ENCODE measurements around the gene FOXN4. TPM values are rescaled to one million over a fixed set of nuclear protein-coding genes. Genes with fewer than 3 reads are reported as not detected.

FOXN4 gene
- total and polyA plus RNA-seq, 2 experiments from 2014 or later = not detected

GRCh38 chr12:109261087-109261486 is 48.0 kb downstream of the FOXN4 start:
- in situ Hi-C loops (cut with MboI) = loop anchor here (10.0 kb wide), 1 partner anchor 124 kb away; no protein-coding TSS in a partner anchor
- H2AFZ ChIP-seq = no peak overlapping the region
- no peaks in the 10 kb centered on the region for H3K79me2 ChIP-seq (ENCODE audit: insufficient read depth)
- WGBS, 2 experiments (ENCODE audit: low coverage in 1 of 2, low lambda C conversion rate in 2 of 2, missing lambda C conversion rate in 2 of 2) = 91 to 100% methylated on average over 1 of the region's 1 CpG
- no peaks in the 10 kb centered on the region for H3K36me3 ChIP-seq (ENCODE audit: low read depth)
- no peaks in the 10 kb centered on the region for H3F3A ChIP-seq (ENCODE audit: insufficient read depth)
- H3K27me3 ChIP-seq (replicated peaks; ENCODE audit: insufficient read depth) = no peaks in the 10 kb centered on the region
- no peak overlapping the region for H3K4me3 ChIP-seq
- H4K20me1 ChIP-seq (ENCODE audit: insufficient read depth) = no peaks in the 10 kb centered on the region
- H3K27ac ChIP-seq = no peak overlapping the region
- H3K4me1 ChIP-seq (ENCODE audit: insufficient read depth) = no peaks in the 10 kb centered on the region
- no peak overlapping the region for H3K4me2 ChIP-seq (ENCODE audit: unreplicated experiment)
- DNase-seq = no peak
- TF ChIP-seq EZH2 (IDR thresholded peaks at IDR 0.05; ENCODE audit: insufficient read depth, poor library complexity, severe bottlenecking) (no peak), EZH2phosphoT487 (IDR thresholded peaks at IDR 0.05; ENCODE audit: insufficient read depth, low read depth) (no peak)
- H3K9ac ChIP-seq = no peak overlapping the region
- H3K9me3 ChIP-seq (ENCODE audit: low read depth) = no peaks in the 10 kb centered on the region
- H3K9me2 ChIP-seq (ENCODE audit: insufficient read depth) = no peaks in the 10 kb centered on the region

DNA sequence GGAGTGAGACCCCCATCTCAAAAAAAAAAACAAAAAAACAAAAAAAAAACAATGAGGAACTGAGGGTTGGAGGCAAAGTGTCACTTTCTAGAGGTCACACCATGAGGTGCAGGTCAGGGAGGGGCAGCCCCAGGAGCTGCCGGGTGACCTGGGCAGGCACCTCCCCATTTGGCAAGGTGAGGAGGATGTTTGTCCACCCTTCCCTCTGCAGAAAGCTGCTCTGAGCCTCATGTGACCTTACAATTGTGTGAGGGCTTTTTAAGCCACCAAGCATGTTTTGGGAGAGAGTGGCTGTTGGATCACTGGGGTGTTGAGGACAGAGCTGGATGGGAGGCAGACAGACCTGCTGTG is 49.6 kb downstream of the FOXN4 start:
- Histone ChIP-seq H3K27ac (no peak overlapping the region), H3K9ac (no peak overlapping the region), H3K4me2 (ENCODE audit: unreplicated experiment) (no peak overlapping the region), H4K20me1 (ENCODE audit: insufficient read depth) (no peaks in the 10 kb centered on the region), H2AFZ (no peak overlapping the region), H3F3A (ENCODE audit: insufficient read depth) (no peaks in the 10 kb centered on the region), H3K4me1 (ENCODE audit: insufficient read depth) (no peaks in the 10 kb centered on the region), H3K9me2 (ENCODE audit: insufficient read depth) (no peaks in the 10 kb centered on the region), H3K4me3 (no peak overlapping the region), H3K27me3 (replicated peaks; ENCODE audit: insufficient read depth) (no peaks in the 10 kb centered on the region), H3K9me3 (ENCODE audit: low read depth) (no peaks in the 10 kb centered on the region), H3K79me2 (ENCODE audit: insufficient read depth) (no peaks in the 10 kb centered on the region), H3K36me3 (ENCODE audit: low read depth) (no peaks in the 10 kb centered on the region)
- no peak for TF ChIP-seq EZH2 (IDR thresholded peaks at IDR 0.05; ENCODE audit: insufficient read depth, poor library complexity, severe bottlenecking)
- no peak for TF ChIP-seq EZH2phosphoT487 (IDR thresholded peaks at IDR 0.05; ENCODE audit: insufficient read depth, low read depth)
- in situ Hi-C loops (cut with MboI) = no loop called here
- WGBS, 2 experiments (ENCODE audit: low coverage in 1 of 2, low lambda C conversion rate in 2 of 2, missing lambda C conversion rate in 2 of 2) = 94 to 100% methylated on average over 1 of the region's 1 CpG
- no peak for DNase-seq

DNA sequence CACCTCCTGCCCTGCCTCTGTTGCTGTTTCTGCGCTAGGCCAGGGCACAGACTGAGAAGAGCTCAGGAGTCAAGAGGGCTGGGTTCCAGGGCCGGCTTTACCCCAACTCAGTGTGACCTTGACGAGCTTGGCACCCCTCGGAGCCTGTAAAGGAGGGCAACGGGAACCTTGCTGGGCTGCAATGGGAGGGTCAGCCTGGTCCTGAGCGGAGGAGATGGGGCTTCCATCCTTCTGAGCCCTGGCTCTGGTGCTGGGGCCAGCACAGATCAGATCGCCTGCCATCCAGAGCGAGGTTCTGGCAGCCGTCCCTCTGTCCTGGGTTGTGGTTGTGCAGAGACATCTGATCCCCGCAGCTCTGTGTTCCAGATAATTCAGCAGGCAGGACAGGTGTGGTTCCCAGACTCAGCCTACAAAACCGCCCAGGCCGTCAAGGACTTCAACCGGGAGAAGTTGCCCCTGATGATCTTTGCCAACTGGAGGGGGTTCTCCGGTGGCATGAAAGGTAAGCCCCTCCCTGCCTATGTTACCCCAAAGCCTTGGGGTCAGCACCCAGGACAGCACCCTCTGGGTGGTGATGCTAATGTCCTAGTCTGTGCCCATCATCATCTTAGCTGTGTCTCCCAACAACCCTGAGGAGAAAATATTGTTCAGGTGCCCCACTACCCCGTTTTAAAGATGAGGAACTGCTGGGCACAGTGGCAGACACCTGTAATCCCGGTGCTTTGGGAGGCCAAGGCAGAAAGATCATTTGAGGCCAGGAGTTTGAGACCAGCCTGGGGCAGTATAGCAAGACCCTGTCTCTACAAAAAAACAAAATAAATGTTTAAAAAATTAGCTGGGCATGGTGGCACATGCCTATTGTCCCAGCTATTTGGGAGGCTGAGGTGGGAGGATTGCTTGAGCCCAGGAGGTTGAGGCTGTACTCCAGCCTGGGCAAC is 50.2 kb downstream of the FOXN4 start:
- Histone ChIP-seq H3K4me2 (ENCODE audit: unreplicated experiment) (no peak overlapping the region), H3K79me2 (ENCODE audit: insufficient read depth) (no peaks in the 10 kb centered on the region), H3K27ac (no peak overlapping the region), H4K20me1 (ENCODE audit: insufficient read depth) (no peaks in the 10 kb centered on the region), H3K9ac (no peak overlapping the region), H3K36me3 (ENCODE audit: low read depth) (no peaks in the 10 kb centered on the region), H3K4me3 (no peak overlapping the region), H3F3A (ENCODE audit: insufficient read depth) (no peaks in the 10 kb centered on the region), H3K27me3 (replicated peaks; ENCODE audit: insufficient read depth) (no peaks in the 10 kb centered on the region), H3K9me2 (ENCODE audit: insufficient read depth) (no peaks in the 10 kb centered on the region), H2AFZ (no peak overlapping the region), H3K4me1 (ENCODE audit: insufficient read depth) (no peaks in the 10 kb centered on the region), H3K9me3 (ENCODE audit: low read depth) (no peaks in the 10 kb centered on the region)
- in situ Hi-C loops (cut with MboI) = no loop called here
- 78 to 79% methylated on average over 16 of the region's 16 CpGs for WGBS, 2 experiments (ENCODE audit: low coverage in 1 of 2, low lambda C conversion rate in 2 of 2, missing lambda C conversion rate in 2 of 2)
- TF ChIP-seq EZH2phosphoT487 (IDR thresholded peaks at IDR 0.05; ENCODE audit: insufficient read depth, low read depth) (no peak), EZH2 (IDR thresholded peaks at IDR 0.05; ENCODE audit: insufficient read depth, poor library complexity, severe bottlenecking) (no peak)
- no peak for DNase-seq

GRCh38 chr12:109258201-109258600 is 50.9 kb downstream of the FOXN4 start:
- Histone ChIP-seq H3K4me1 (ENCODE audit: insufficient read depth) (no peaks in the 10 kb centered on the region), H3K36me3 (ENCODE audit: low read depth) (no peaks in the 10 kb centered on the region), H3K4me2 (ENCODE audit: unreplicated experiment) (no peak overlapping the region), H3K27me3 (replicated peaks; ENCODE audit: insufficient read depth) (no peaks in the 10 kb centered on the region), H2AFZ (no peak overlapping the region), H3K9me3 (ENCODE audit: low read depth) (no peaks in the 10 kb centered on the region), H3K79me2 (ENCODE audit: insufficient read depth) (no peaks in the 10 kb centered on the region), H3K9me2 (ENCODE audit: insufficient read depth) (no peaks in the 10 kb centered on the region), H3K9ac (no peak overlapping the region), H4K20me1 (ENCODE audit: insufficient read depth) (no peaks in the 10 kb centered on the region), H3K4me3 (no peak overlapping the region), H3K27ac (no peak overlapping the region), H3F3A (ENCODE audit: insufficient read depth) (no peaks in the 10 kb centered on the region)
- DNase-seq = no peak
- in situ Hi-C loops (cut with MboI) = no loop called here
- TF ChIP-seq EZH2phosphoT487 (IDR thresholded peaks at IDR 0.05; ENCODE audit: insufficient read depth, low read depth) (no peak), EZH2 (IDR thresholded peaks at IDR 0.05; ENCODE audit: insufficient read depth, poor library complexity, severe bottlenecking) (no peak)
- WGBS, 2 experiments (ENCODE audit: low coverage in 1 of 2, low lambda C conversion rate in 2 of 2, missing lambda C conversion rate in 2 of 2) = 58 to 66% methylated on average over 6 of the region's 6 CpGs

Measured in GM23248 (cell line).